Hepatocyte (in vitro differentiated cells): ENCODE results near the gene GLRX3.

Source experiments
- CTCF ChIP-seq: fragments of 200-600 bp; sonication (generic); IDR thresholded peaks from 2 replicates; pipeline ENCODE4 v1.5.1; 2016; ENCODE audit warnings: antibody characterized with exemption, mild to moderate bottlenecking; ENCODE audit not compliant: poor library complexity
- EZH2phosphoT487 ChIP-seq: fragments of 200-600 bp; sonication (generic); IDR thresholded peaks from one replicate; pipeline ENCODE4 v1.6.1; 2018; ENCODE audit warnings: antibody characterized with exemption, mild to moderate bottlenecking, low read depth, moderate library complexity; ENCODE audit not compliant: unreplicated experiment, severe bottlenecking

GRCh38 chr10:130109796-130110245, 26.4 kb upstream of the GLRX3 start:
- TF ChIP-seq EZH2phosphoT487 (no peak), CTCF (peak; percentile 74)
